GM12891 (cell line): Measurements from ENCODE around the gene PDGFRB.

ENCODE experiments used
- POLR2AphosphoS5 ChIP-seq: IDR thresholded peaks from 2 replicates; pipeline ENCODE4 v1.6.1; 2011; ENCODE audit warnings: low read depth, low read length, control low read depth
- SPI1 ChIP-seq: IDR thresholded peaks from 2 replicates; pipeline ENCODE4 v1.6.1; 2011; ENCODE audit warnings: low read depth, low read length, control low read depth

- TF ChIP-seq SPI1: no peak
- TF ChIP-seq POLR2AphosphoS5: no peak
These were observed 4.9 kb upstream of the PDGFRB start for GRCh38 chr5:150160448-150161081.
